HG03103 (cell line): ENCODE data around the gene SAMD13.

Experiments
- ATAC-seq: cut with Tn5 transposase; IDR thresholded peaks from one replicate; pipeline ENCODE4 v1.9.1; 2021; ENCODE audit warnings: low read depth; ENCODE audit not compliant: unreplicated experiment

The SAMD13 gene, protein sequence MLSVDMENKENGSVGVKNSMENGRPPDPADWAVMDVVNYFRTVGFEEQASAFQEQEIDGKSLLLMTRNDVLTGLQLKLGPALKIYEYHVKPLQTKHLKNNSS

DNA sequence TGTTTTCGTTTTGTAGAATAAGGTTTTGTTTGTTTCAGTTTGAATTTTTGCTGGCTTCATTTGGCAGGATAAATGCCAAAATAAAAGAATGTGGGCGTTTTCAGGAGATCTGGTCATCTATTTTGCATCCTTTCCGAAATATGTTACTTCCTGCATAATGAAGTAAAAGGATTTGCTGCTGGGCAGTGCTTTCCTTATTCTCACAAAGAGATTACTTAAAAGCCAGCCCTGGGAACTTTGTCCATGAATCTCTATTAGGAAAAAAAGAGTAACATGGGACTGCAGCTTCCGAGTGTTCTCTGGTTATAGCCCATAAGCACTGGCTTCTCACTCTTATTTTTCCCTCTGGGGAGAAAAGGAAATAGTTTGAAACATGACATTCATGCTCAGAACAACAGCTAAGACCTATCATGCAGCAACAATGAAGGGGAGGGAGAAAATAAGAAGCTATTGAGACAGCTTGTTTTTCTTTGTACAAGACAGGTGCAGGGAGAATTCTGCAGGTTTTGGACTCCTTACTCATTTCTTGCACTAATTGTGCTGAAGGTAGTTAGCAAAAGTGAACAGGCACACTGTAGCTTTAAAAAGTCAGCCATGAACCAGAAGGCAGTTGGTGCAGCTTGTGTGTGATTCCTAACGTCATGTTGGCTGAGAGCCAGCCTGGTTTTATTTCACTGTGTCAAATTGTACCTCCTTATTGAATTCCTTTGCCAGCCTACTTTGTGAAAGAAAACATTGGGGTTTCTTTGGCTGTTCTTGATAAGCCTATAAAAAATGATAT, at the start of gene SAMD13:
SAMD13 (plus strand) TSS at position 705 of the 781 bp plus-strand sequence. CDS start 1,527 bp downstream, outside the sequence.
- peak; percentile 29 for ATAC-seq

- no peak for ATAC-seq
Observed at GRCh38 chr1:84253036-84253435, 48.5 kb upstream of the SAMD13 start.

DNA sequence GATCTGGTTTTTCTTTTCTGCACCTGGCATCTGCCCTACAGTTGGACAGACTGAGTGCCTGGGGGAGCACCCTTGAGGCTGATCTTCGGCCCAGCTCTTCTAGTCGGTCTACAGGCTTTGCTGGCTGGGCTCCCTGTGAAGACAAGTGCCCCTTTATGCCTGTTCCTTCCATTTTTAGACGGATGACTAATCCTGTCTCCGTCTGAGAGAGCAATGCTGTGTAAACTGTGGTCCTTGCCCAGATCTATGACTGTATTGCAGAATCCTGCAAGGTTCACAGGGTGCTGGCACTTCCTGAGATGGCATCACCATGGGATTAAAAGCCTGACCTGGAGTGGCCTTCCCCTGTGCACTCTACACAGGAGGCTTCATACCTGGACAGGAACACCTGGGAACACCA, 47.6 kb upstream of the SAMD13 start:
- no peak for ATAC-seq

DNA sequence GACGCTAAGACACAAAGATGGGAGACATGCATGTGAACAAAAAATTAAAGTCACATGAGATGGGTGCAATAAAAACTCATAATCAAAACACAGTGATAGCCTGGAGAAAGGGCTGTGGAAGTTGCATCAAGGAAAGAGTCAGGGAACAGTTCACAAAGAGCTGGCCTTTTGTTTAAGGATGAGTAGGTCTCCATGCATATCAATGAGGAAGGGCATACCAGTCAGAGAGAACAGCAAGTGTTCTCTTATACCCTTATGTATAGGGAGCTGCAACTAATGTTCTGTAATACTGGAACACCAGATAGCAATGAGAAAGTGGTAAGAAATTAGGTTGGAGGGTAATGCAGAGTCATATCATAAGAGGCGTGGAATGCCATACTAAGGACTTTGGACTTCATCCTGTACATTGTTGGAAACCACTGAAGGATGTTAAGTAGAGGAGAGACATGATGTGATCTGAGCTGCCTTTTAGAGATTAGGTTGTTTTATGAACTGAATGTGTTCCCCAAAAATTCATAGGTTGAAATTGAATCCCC, 46.7 kb upstream of the SAMD13 start:
- no peak for ATAC-seq

GRCh38 chr1:84255582-84255981, 45.9 kb upstream of the SAMD13 start:
- no peak for ATAC-seq

- ATAC-seq = no peak
Observed at GRCh38 chr1:84257617-84258016, 43.9 kb upstream of the SAMD13 start.

DNA sequence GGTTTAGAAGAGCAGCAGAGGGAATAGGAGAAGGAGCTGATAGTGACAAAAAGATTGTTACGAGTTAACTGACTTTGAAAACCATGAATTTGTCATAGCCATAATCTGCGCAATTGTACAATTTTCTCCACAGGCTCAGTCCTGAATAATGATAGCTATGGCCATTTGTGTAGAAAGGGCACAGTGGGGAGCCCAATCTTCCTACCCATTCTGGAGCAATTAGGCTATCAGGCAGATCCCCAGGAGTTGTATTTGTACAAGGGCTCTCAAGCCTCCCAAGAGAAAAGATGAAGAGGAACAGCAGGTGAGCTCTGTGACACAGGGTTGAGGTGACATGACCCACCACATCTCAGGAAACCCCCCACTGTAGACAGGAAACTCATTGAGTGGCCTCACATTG, 42.1 kb upstream of the SAMD13 start:
- no peak for ATAC-seq

- ATAC-seq = no peak
Observed at GRCh38 chr1:84259989-84260388, 41.5 kb upstream of the SAMD13 start.

DNA sequence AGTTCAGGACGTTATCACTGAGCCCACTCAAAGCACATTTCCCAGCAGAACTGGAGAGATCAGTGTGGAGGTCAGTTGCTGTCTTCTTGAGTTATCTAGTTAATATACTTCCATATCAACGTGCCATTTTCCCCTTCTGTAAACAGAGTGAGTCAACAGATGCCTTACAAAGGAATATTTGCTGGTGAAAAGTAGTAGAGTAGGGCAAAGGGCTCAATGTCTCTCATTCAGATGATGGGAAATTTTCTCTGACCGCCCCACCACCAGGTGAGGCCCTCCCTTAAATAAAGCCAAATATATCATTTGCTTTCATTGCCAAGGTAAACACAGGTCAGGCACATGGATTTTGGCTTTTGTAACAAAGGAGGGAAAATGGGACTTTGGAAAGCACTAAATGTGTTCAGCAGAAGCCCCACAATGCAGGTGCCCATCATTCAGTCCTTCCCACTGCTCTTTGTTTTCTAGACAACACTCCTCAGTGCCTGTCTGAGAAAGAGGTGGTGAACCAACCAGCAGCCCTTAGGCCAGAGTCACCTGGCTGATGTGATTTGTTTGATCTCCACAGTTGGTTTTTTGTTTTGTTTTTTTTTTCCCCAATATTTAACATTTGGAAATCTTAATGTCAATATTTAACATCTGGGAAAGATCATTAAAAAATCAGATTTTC, 40.5 kb upstream of the SAMD13 start:
- ATAC-seq = no peak

GRCh38 chr1:84264961-84265360, 36.5 kb upstream of the SAMD13 start:
- ATAC-seq = no peak

GRCh38 chr1:84265867-84266266, 35.6 kb upstream of the SAMD13 start:
- no peak for ATAC-seq

DNA sequence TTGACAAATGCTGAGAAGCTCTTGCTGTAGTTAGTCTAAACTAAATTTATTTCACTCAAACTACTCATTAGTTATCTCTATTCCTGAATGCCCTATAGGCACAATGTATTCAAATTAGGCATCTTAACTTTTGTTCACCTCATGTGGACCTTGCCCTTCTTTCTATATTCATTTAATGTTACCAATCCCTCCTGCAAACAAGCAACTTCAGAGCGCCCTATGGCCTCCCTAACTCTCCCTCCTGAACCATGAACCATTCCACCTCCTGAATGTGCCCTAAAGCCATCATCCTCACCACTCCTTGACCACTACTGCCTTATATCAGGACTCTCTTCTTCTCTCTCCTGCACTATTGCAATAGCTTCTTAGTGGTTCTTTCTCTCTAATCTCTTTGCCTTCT, 34.8 kb upstream of the SAMD13 start:
- ATAC-seq = no peak

DNA sequence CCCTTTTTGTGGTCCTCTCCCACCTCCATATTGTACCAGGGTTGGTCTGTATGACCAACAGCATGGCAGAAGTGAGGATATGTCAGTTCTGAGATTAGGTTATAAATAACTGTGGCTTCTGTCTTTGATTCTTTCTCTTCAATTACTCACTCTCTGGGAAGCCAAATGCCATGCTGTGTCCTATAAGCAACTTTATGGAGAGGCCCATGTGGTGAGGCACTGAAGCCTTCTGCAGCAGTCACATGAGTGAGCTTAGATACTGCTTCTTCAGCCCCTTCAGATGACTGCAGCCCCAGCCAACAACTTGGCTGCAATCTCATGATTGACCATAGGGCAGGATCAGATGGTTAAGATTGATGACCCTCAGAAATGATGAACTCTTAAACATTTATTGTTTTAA, 34.0 kb upstream of the SAMD13 start:
- ATAC-seq = no peak

DNA sequence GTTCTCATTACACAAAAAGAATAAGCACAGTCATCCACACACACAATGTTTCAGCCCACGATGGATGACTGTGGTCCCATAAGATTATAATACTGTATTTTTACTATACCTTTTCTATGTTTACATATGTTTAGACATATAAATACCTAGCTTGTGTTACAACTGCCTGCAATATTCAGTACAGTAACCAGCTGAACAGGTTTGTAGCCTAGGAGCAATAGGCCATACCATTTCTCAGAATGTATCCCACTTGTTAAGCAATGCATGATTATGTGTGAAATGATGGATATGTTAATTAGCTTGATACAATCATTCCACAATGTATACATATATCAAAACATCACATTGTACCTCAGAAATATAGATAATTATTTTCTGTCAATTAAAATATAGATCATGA, 33.2 kb upstream of the SAMD13 start:
- ATAC-seq = no peak

- ATAC-seq = no peak
Observed at GRCh38 chr1:84269306-84269705, 32.2 kb upstream of the SAMD13 start.

- ATAC-seq = peak; percentile 94
Observed at GRCh38 chr1:84271441-84272151, 29.9 kb upstream of the SAMD13 start.

DNA sequence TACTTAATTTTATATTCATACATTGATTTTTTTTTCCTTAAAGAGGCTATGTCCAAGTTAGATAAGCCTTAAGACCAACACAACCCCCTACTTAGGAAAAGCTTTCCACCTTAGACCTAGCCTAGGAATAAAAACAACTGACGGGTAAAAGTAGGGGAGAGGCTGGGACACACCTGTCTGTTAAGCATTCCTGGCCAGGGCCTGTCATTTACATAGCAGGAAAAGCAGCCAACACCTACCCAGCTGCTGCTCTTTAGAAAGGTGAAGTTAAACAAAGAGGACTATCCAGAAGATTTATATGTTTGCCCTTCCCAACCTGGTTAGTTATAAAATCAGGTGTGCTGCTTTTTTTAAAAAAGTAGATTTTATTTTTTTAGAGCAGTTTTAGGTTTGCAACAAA, 29.1 kb upstream of the SAMD13 start:
- ATAC-seq = no peak

DNA sequence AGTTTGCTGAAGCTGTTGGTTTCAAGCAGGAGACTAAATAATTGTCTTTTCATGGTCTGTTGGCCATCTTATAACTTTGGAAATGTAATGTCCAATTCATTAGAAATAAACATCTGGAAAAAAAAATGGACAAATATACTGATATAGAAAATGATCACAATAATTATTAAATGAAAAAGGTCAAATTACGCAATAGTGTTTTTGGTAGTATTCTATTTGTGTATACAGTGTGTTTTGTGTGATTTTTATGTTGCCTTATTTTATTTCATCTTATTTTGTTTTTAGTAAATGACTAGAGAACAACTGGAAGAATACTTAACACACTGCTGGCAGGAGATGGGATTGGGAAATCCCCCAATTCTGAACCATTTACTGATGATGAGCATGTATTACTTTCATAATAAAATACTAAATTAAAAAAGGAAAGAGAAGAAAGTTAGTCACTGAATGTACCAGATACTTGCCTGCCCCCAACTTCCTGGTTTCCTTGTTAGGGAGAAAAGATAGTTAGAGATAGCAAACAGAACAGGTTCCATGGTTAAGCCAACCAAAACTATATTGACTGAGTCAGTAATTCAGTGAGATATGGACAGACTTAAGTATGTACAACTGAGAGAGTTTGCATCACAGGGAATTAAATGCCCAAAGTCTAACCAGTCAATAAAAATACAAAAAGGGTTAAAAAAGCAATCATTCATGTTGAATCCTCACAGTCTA, 24.0 kb upstream of the SAMD13 start:
- no peak for ATAC-seq

- ATAC-seq = no peak
Observed at GRCh38 chr1:84278905-84279304, 22.6 kb upstream of the SAMD13 start.

GRCh38 chr1:84280912-84281311, 20.6 kb upstream of the SAMD13 start:
- no peak for ATAC-seq
